ENCODE data around the gene RANBP3L. TPM values are rescaled to one million over a fixed set of nuclear protein-coding genes. Genes with fewer than 3 reads are reported as not detected.

RANBP3L gene
- total and polyA plus RNA-seq, 9 of the 15 experiments (the other 6 are each of a cell fraction or from before 2014, with no cell fraction given) = 0.01 to 0.06 TPM; not detected in 7

DNA sequence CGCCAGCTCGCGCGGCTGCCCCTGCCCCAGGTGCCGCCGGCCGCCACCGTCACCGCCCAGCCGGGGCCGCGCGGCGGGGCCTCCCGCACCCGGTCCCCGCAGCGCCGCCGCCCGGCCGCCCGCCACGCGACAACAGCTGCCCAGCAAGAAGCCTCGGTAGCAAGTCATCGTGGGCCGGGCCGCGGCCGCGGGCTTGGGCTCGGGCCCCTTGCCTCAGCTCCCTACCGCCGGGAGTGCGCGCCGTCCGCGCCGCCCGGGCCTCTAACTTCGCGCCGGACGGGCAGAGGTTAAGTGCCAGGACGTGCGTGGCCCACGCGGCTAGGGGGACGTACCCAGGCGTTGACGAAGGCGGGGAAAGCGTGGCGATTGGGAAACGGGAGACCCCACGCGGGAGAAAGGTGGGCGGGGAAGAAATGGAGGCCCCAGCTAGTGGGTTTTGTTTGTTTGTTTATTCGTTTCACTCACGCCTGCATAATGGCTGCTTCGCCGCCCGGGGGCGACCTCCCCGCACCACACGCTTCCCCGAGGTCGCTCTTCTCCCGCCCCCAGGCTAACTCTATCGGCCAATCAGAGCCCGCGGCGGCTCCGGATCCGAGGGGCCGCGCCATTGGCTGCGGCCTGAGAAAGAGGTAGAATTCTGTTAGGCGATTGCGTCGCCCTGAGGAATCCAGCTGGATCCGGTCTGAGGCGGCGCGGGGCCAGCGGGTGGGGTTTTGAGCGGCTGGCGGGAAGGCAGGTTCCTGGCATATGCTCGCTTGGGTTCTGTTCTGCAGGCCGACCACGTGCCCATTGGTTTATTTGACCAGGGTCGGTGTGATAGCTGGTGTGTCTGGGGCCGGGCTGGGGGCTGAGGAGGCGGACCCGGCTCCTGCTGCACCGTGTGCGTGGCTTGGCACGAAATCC, 59.8 kb downstream of the RANBP3L start, which contains the start of gene NADK2 (continued):
- TF ChIP-seq BCLAF1 (IDR thresholded peaks at IDR 0.05; ENCODE audit: borderline replicate concordance in 1 of 2, control insufficient read depth in 1 of 2, low read depth in 2 of 2, low read length in 1 of 2) (peak in 1 of 2 experiments; percentile 71; a peak in 1 of 4 replicates), SMARCA5 (IDR thresholded peaks at IDR 0.05) (0 out of 2 replicates have a peak, but pooled peaks have one; percentile 16), CBX3 (IDR thresholded peaks at IDR 0.05; ENCODE audit: borderline replicate concordance in 1 of 2, low read length in 2 of 2) (peak in 1 of 2 experiments; percentile 93; a peak in 2 of 3 replicates), ZKSCAN1 (IDR thresholded peaks at IDR 0.05; ENCODE audit: low read depth, low read length) (no peak), ZFP30 (CRISPR knock-in tag; IDR thresholded peaks at IDR 0.05; ENCODE audit: borderline replicate concordance) (no peak), SMAD4 (CRISPR knock-in tag; conservative IDR thresholded peaks at IDR 0.05) (peak; percentile 96), WHSC1 (IDR thresholded peaks at IDR 0.05; ENCODE audit: low read length) (no peak), RNF2 (IDR thresholded peaks at IDR 0.05) (peak; percentile 88), XRCC3 (IDR thresholded peaks at IDR 0.05) (no peak), SIN3A (IDR thresholded peaks at IDR 0.05; ENCODE audit: borderline replicate concordance in 2 of 2, control insufficient read depth in 1 of 2, low read depth in 2 of 2, low read length in 2 of 2) (no peak), HNRNPL (IDR thresholded peaks at IDR 0.05; ENCODE audit: low read depth, low read length) (0 out of 2 replicates have a peak, but pooled peaks have one; percentile 45), SMC3 (conservative IDR thresholded peaks at IDR 0.05; ENCODE audit: insufficient read depth, low read depth, low read length) (peak; percentile 15; the same call in 1 of the 2 replicates), ZNF24 (IDR thresholded peaks at IDR 0.05) (peak; percentile 40), CREB3L1 (IDR thresholded peaks at IDR 0.05; ENCODE audit: borderline replicate concordance, low read depth) (peak; percentile 78), ZNF76 (CRISPR knock-in tag; IDR thresholded peaks at IDR 0.05; ENCODE audit: borderline replicate concordance) (peak; percentile 87), GTF2F1 (IDR thresholded peaks at IDR 0.05; ENCODE audit: low read depth, low read length) (no peak), E2F3 (CRISPR knock-in tag; IDR thresholded peaks at IDR 0.05) (peak; percentile 98), TSHZ1 (CRISPR knock-in tag; IDR thresholded peaks at IDR 0.05) (peak; percentile 88; the same call in 1 of the 2 replicates), PTRF (tag; IDR thresholded peaks at IDR 0.05) (peak; percentile 67; the same call in 1 of the 2 replicates)

Data from K562 (cell line).